GM19238 (cell line): ENCODE data around the gene NMNAT3.
"Not testable (repeated sequence)": the region's sequence is repeated elsewhere in the genome, so short reads cannot be mapped to it uniquely, and the experiment has no call there.

Experiments
- DNase-seq: peaks from one replicate; pipeline ENCODE4 v3.0.0; 2011; ENCODE audit warnings: low spot score; ENCODE audit not compliant: insufficient read length

NMNAT3 gene

DNA sequence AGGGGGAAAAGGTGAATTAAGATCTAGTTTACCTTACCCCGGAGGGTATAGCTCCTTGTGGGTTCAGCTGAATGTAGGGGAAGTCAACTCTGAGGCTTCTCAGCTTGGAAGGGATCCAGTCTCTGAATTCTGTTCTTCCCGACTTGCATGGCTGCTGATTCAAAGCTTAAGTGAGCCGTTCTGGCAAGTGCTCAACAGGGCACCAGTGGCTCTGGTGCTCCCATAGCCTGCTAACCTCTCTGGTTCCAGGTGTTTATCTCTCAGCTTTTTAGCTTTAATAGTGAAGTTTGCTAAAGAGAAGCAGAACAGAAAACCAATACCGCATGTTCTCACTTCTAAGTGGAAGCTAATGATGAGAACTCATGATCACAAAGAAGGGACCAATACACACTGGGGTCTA, 92.0 kb downstream of the NMNAT3 start:
- no peak for DNase-seq

DNA sequence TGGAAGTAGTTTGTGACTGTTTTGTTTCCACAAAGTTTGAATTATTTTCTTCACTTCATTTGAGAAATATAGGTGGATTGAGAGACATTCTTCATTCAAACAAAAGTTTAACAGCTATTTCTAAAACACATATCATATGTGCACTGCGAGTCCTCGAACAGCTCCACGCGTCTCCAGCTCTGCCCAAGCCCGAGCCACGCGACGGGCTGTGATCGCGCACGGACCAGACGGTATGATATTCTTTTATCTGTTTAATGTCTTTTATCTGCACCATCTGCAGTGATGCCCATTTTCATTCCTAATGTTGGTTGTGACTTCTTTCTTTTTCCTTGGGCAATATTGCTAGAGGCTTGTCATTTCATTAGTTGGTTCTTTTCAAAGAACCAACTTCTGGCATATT, 94.1 kb downstream of the NMNAT3 start:
- DNase-seq, result not testable (repeated sequence)

DNA sequence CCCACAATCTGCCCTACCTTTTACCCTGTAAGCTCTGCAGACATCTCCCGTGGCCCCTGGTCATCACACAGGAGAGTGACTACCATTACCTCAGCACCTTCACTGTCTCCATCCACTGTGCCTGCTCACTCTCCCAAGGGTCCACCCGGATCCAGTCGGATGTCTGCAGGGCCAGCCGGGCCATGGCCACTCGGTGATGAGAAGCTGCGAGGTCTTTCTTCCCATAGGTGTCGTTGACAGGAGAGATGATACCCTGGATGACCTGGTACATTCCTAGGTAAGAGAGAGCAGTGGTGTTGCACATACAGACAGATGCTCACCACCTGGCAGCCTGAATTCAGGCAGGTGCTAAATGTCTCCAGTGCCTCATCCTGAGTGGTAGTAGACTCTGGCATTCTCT, 99.0 kb downstream of the NMNAT3 start:
- no peak for DNase-seq

DNA sequence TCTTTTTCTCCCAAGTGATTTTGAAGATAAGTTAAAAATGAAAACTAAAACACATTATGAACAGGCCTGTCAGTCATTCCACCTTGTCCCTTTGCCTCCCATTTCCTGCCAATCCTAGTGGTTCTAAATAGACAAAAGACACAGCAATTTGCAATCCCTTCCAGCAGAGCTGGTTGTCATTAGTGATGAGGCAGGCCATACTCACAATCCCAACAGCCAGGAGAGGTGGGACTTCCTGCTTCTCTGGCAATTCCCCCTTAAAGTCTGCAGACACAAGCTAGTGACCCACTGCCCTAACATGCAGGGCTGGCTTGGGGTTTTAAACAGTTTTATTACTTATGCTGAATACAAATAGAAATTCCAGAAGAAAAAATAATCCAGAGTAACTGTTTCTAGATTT, 99.9 kb downstream of the NMNAT3 start:
- DNase-seq, result no peak

DNA sequence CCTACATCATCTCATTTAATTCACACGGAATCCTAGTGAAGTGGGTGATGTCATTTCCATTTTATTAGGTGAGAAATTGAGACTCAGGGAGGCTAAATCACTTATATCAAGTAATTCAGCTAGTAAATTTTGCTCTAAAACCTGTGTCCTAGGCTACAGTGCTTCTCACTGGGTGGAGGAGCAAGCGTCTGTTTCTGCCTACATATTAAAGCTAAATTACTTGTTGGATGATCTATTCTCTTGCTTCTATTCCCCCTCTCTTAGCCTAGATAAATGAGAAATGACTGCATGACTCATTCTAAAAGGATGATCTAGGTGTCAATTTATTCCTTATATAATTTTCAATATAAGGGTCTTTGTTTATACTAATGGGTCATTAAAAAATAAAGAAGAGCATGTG, 100.4 kb downstream of the NMNAT3 start:
- no peak for DNase-seq

DNA sequence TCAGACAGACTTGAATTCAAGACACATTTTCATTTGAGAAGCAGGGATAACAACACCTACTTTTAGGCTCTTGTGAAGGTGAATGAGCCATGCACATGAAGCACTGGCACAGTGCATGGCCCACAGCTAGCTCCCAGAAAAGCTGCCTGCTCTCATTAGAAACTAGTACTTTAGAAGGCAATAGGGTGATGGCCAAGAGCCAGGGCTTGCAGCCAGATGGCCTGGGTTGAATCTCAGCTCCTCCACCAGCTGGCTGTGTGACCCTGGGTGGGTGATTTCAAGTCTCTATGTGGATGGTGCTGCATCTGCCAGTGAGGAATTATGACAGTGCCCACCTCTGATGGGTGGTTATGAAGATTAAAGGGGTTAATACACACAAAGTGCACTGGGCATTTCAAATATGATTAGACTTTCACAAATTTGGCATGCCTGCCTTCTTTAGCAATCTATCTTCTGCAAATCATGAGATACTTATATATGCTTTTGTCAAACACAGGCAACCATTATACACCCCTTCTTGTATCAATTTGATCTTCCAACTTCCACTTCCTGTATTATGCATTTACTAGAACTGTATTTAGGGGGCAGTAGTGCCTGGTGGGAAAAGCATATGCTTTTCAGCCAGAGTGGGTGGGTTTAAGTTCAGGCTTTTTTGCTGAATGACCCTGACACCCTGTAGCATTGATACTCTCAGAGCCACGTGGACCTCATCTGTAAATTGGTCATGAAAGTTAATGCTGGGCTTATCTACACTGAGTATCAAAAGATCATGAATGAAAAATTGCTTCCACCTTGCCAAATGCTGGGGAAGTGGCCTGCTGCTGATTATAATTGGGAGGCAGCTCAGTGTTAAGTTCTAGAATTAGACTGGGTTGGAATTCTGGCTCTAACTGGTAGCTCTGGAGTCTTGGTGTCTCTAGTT, 103.5 kb downstream of the NMNAT3 start:
- no peak for DNase-seq

DNA sequence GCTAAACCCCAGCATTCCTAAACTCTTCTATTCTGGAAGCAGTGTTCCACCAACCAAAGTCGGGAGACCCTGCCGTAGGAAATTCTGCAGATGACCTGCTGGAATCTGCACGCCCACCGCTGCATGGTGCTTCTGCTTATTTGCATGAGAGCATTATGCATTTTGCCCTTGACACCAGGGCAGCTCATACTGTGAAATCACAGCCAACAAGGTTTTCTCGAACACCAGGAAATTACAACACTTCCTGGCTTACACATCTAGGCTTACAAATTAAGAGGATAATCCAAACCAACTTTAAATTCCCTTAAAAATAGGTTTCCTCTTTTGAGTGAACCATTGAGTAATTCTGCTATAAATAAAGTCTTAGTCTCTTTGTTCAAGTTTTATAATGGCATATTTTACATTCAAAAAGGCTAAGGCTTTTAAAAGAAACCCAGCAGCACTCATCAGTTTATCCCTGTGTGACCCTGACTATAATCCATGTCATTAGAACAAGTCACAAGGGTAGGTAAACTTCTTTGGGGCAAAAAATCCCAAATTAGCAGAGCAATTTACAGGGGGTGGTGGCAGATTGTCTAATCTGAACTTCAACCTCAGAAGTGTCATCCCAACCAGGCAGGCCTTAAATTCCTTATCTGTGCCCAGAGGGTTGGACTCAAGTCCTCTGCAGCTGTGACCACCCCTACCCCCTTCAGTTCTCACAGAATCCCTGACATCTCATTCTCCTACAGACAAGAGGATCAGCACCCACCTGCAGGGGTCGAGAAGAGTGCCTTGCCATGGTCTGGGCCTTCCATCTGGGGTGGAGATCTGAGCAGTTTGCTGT, 104.7 kb downstream of the NMNAT3 start:
- DNase-seq, result no peak

DNA sequence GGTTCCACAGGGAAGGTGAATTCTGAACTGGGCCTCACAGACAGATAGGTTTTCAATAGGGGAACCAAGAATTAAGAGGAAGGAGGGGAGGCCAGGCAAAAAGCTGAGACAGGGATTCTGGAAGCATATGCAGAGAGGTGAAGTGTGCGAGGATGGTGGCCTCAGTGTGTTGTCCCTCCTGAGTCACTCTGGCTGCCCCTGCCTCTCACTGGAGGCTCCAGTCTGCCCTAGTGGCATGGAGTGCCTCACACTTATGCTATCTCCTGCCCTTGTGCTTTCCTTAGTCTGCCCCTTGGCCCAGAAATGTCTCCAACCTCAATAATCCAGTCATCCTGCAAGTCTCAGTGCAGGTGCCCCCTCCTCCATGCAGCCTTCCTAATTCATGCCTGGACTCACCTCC, 106.1 kb downstream of the NMNAT3 start:
- DNase-seq, result no peak

DNA sequence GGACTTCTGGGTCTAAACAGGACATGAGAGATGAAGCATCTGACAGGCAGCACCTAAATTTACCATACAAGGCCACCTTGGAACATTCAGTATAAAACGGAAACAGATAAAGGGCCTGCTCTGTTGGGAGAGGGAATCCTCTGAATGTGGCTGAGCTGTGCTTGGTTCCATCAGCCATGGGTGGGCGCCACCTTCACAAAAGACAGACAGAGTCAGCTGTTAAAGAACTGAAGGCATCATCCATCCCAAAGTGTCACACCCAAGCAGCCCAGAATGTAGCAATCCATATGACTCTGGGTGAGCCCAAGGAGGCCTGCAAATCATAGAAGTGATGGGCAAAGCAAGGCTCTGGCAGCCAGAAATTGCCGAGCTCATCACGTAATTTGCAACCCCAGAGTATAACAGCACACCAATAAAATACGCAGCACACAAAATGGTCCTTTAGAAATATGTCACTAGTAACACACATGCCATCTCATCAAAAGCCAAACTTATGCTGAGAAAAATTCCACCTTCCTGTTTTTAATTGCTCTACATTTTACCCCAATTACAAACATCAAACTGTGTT, 113.4 kb downstream of the NMNAT3 start:
- DNase-seq, result no peak

DNA sequence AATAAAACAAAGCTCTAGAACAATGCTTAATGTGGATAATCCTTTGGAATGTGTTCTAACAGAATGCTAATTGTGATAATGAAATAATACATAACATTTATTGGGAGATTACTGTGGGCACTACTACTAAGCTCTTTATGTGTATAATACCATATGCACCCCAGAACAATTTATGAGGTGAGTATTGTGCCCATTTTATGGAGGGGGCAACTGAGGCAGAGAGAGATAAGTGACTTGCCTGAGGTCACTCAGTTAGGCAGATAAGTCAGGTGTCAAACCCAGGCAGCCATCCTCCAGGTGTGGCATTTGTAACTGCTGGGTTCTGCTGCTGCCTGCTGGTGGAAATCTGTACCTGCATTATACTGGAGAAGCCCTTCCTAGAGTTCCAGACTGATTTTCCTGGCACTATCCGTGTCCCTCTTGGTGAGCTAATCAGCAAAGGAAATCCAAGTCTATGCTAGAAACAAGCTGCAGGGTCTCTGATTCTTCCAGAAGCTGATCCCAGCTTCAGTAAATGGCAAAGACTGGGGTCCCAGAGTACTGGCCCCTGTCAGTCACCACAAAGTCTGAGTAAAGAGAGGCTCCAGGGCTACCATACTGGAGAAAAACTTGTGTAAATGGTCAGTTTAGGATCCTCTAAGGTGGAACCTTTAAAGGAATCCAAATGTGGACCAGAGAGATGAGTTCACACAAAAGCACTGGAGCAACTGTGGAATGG, 115.7 kb downstream of the NMNAT3 start:
- no peak for DNase-seq

DNA sequence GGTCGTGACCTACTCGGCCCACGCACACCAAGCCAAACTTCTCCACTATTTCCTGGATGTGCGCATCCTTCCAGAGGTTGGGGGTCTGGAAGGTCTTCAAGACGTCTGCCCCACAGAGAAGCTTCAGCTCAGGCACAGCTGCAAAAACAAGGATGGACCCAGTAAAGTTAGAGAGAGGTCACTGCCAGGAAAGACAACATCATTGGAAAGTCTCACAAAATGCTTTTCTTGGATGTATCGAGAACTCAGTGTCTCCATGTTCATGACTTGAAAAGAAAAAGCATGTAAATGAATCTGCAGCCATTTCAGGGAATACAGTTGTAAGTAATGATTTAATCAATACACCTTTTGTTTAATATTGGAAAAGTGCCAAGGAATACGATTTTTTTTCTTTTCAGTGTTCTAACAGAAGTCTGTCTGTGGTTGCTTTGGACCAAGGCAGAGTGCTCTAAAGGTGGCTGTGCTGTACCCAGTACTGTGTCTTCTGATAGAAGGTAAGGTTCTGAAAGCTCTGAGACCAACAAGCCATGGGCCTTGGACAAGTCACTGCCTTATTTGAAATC, 116.4 kb downstream of the NMNAT3 start:
- DNase-seq, result no peak

DNA sequence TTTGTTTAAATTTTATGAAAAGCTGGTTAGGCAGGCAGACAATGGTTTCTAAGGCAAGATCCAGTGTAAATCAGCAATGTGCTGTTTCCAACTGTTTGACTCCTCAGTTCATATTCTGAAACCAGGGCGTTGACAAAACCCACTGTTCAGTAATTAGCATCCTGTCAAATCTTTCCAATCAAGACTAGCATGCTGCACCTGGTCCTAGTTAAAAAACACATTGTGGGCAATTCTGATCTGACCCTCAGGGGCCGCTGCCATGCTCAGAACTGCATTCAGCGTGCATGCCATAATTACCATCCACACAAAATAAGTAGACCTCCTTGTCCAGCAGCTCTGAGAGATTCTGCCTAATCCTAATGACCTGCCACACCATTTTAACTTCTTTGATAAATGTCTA, 117.4 kb downstream of the NMNAT3 start:
- DNase-seq, result no peak

DNA sequence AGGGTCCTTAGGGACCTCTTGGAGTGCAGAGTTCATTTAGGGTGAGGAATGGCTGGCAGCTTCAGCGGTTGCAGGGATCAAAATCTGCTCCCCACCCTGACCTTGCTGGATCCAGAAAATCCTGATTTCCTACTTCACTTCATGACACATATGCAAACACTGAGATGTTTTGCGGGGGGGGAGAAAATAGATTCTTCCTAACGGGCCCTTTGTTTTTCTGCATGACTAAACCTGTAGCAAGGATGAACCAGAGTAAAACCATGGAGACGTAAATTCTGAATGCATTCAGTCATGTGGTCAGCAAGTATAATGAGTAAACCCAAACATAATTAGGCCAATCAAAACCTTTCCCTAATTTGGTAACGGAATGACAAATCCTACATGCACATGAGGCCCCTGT, 118.2 kb downstream of the NMNAT3 start:
- no peak for DNase-seq

DNA sequence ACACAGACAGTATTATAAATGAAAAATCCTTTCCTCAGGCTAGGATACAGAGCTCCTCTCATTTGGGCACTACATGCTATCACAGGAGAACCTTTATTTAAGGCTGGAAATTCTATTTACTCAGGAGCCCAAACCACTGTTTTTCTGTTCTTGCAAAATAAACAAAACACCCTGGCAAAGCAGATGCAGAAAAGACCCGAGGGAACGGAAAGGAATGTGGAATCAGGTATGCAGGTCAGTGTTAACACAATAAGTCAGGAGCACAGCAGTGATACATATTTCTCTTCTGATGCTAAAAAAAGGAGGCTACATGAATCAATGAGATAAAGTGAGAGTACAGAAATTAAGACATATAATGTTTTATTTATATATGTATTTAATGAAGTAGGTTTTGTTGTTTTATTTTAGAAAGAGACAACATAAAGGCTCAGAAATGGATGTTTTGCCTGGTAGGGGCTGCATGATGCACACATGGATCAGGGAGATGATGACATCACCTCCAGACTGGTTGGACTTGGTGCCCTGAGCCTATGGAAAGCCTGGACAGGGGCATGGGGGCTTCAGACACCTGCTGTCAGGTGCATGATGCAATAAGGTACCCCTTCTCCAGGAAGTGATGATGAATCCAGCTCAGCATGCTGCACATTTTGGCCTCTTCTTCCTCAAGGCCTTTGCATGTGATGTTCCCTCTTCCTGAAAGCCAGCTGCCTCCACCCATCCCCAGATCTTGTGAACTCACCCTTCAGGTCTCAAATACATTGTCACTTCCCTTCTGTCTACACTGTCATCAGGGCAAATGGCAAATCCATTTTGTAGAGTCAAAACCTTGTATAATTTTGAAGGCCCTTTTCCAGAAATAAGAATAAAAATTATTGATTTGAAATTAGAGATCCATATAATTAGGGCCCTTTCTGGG, 119.2 kb downstream of the NMNAT3 start:
- DNase-seq, result no peak

DNA sequence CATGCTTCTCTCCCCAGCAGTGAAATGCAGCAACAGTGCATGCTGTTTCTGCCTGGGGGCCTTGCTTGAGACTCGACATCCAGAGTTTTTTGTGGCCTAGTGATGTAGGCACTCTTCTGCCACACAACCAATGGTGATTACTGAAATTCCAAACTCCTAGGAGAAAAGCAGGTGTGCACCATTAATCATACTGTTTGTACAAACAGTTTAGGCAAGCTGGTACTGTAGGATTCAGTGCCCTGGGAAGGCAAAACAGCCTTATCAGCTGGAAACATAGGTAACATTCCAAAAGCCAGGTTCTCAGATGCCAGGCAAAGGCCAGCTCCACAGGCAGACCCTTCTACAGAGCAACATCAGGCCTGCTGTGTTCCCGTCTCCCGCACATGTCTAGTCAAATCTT, 120.7 kb downstream of the NMNAT3 start:
- no peak for DNase-seq

DNA sequence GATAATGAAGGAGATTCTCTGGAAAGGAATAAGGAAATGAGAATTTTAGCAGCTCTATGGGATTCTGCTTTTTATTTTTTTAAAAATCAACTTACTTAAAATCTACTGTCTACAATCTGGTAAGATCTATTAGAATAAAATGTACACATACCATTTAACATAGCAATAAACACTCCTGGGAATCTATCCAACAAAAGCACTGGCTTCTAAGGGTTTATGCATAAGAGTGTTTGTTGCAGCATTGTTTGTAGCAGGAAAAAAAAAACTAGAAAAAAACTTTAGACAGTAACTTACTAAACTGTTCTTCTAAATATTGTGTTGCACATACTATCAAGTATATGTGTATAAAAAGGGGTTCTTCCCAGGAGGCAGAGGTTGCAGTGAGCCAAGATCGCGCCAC, 122.5 kb downstream of the NMNAT3 start:
- DNase-seq, result no peak

DNA sequence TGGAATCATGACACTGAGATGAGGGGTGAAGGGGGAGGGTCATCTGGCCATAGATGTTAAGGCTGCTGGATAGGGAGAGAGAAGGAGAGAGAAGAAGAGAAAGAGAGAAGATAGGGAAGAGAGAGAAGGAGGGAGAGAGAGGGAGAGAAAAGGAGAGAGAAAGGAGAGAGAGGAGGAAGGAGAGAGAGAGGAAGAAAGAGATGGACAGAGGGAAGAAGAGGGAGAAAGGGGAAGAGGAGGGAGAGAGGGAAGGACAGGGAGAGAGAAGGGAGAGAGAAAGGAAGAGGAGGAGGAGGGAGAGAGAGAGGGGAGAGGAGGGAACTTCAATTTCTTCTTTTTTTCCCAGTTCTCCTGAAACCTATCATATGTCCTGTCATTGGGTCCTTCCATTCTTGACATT, 123.1 kb downstream of the NMNAT3 start:
- no peak for DNase-seq

DNA sequence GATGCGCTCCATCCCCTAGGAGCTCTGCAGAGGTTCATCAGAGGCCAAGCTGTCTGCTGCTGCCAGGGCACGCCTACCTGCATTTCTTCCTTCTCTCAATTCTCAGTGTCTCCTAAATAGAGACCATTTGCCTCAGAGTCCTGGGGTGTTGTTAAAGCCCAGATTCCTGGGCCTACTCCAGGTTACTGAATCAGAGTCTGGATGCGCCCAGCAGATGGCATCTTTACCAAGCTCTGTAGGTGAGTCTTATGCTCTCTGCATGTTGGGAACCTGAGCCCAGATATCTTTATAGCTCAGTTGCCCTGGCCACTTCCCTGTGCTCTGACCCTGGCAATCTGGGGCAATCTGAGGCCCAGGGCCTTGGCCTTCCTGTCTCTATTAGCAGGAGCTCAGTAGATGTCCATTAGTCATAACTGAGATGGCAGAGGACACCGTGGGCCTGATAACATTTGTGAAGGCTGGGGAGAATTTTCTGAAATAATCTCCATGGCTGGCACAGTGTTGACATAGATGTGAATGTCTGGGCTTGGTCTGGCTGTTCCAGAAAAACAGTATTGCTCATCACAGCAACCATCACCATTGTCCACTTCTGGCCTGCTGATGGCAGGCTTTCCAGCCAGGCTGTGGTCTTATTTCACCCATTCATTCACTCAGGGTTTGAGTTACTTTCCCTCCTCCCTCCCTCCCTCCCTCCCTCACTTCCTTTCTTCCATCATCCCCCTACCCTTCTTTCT, 125.0 kb downstream of the NMNAT3 start:
- DNase-seq, result no peak

DNA sequence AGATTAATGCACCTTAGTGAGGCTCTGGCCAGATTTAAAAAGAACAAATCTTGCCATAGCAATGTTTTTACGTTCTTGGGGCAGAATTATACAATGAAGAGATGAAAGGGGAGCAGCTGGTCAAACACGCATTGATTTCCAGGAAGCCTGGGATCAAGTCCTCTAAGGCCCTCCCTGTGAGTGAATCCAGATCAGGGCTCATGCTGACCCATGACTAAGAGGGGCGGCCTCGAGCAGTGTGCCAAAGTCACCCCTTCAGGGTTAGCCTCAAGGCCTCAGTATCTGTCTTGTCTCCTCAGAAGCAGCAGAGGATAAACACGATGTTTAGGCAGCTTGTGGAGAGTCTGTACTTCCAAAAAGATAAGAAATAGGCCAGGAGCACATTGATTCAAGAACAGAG, 129.0 kb downstream of the NMNAT3 start:
- no peak for DNase-seq

DNA sequence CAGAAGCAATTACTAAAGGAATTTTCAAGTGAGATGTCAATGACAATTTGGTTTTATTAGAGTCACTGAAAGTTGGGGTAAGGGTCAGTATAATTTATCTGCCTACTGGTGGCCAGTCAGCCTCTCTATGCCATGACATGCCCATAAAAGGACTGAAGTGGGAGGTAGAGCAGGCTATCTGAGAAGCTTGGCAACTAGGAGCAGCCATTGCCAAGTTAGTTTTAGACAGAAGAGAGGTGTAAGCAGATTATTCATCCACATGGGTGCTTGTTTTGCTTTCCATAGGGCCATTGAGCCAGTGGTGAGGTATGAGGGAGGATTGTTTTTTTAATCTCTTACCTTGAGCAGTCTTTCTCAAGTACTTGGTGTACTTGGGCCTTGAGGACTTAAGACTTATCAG, 130.1 kb downstream of the NMNAT3 start:
- DNase-seq, result no peak
